GM12878 (cell line): ENCODE results near the gene PHLPP1. TPM values are rescaled to one million over a fixed set of nuclear protein-coding genes. Genes with fewer than 3 reads are reported as not detected.

Experiments
- ATAC-seq: fragments of 200-7000 bp; cut with Tn5 transposase; 3 replicates; pipeline ENCODE4 v1.9.1; 2020; ENCODE audit warnings: mild to moderate bottlenecking, moderate library complexity
- BruUV-seq: library from RNA; stranded (reverse); fragments of 400-500 nt; replicated peaks from 2 replicates; lab custom pipeline; 2021; lab: Mats Ljungman, UMichigan
- CTCF ChIA-PET: fragments of 300-600 bp; sonication (Branson Sonifier 250); formaldehyde crosslinking; extraction: SDS; loops from one replicate; lab custom pipeline; 2021; ENCODE audit warnings: inconsistent platforms; lab: Yijun Ruan, JAX
- POLR2A ChIA-PET: fragments of 350-600 bp; formaldehyde crosslinking; extraction: SDS; loops from one replicate; lab custom pipeline; 2021; ENCODE audit warnings: inconsistent platforms; lab: Charles Lee
- RAD21 ChIA-PET: fragments of 300-600 bp; sonication (Branson Sonifier 250); formaldehyde crosslinking; loops from one replicate; lab custom pipeline; 2023; ENCODE audit warnings: antibody characterized with exemption; ENCODE audit not compliant: unreplicated experiment; lab: Charles Lee
- SMC1A ChIA-PET: fragments of 300-600 bp; sonication (Branson Sonifier 250); formaldehyde crosslinking; loops from one replicate; lab custom pipeline; 2023; ENCODE audit not compliant: unreplicated experiment, uncharacterized antibody; lab: Charles Lee
- DNase-seq: peaks from one replicate; pipeline ENCODE4 v3.0.0-alpha.2; 2011; ENCODE audit warnings: low read depth, low spot score
- FAIRE-seq: peaks from 3 replicates; lab custom pipeline; 2011; peaks lifted over from hg19 to GRCh38; lab: Jason Lieb, UNC
- H2AFZ ChIP-seq: 2 replicates; pipeline ENCODE4 v1.6.0; 2011; ENCODE audit warnings: low read depth, low read length, control low read depth; ENCODE audit not compliant: control insufficient read depth
- H3K27ac ChIP-seq: 2 replicates; pipeline ENCODE4 v1.5.1; 2011; ENCODE audit warnings: control low read depth; ENCODE audit not compliant: control insufficient read depth, insufficient read depth
- H3K27me3 ChIP-seq, 2 experiments: replicated peaks in 1 of 2; 2 replicates each; pipeline versions ENCODE4 v1.6.0 to v1.6.1; 2011; ENCODE audit warnings: low read length in 1 of 2; ENCODE audit not compliant: control insufficient read depth in 2 of 2, insufficient read depth in 2 of 2
- H3K36me3 ChIP-seq, 2 experiments: 2 replicates each; pipeline ENCODE4 v1.5.1; 2011; ENCODE audit warnings: low read length in 1 of 2; ENCODE audit not compliant: control insufficient read depth in 2 of 2, insufficient read depth in 2 of 2
- H3K4me1 ChIP-seq: 2 replicates; pipeline ENCODE4 v1.6.1; 2011; ENCODE audit warnings: mild to moderate bottlenecking, low read length, moderate library complexity, mixed read lengths; ENCODE audit not compliant: control insufficient read depth, insufficient read depth
- H3K4me2 ChIP-seq: 2 replicates; pipeline ENCODE4 v1.6.0; 2011; ENCODE audit warnings: control low read depth; ENCODE audit not compliant: control insufficient read depth, insufficient read depth
- H3K4me3 ChIP-seq: fragments of 200-600 bp; sonication (generic); 2 replicates; pipeline ENCODE4 v1.5.1; 2016
- H3K79me2 ChIP-seq: 2 replicates; pipeline ENCODE4 v1.6.0; 2011; ENCODE audit warnings: low read length; ENCODE audit not compliant: control insufficient read depth, insufficient read depth
- H3K9ac ChIP-seq: 2 replicates; pipeline ENCODE4 v1.8.0; 2011; ENCODE audit warnings: low read length, control low read depth, mixed read lengths; ENCODE audit not compliant: control insufficient read depth, insufficient read depth
- H3K9me3 ChIP-seq: replicated peaks from 3 replicates; pipeline ENCODE4 v1.5.1; 2011; ENCODE audit warnings: mild to moderate bottlenecking, low read length; ENCODE audit not compliant: control insufficient read depth, insufficient read depth
- H4K20me1 ChIP-seq: 2 replicates; pipeline ENCODE4 v1.6.0; 2011; ENCODE audit not compliant: control insufficient read depth, insufficient read depth
- BCL3 ChIP-seq: IDR thresholded peaks from 2 replicates; pipeline ENCODE4 v1.6.1; 2011; ENCODE audit warnings: borderline replicate concordance, low read depth, mild to moderate bottlenecking, moderate library complexity, low read length; ENCODE audit not compliant: insufficient read depth, poor library complexity, severe bottlenecking
- BRCA1 ChIP-seq: IDR thresholded peaks from 2 replicates; pipeline ENCODE4 v1.6.1; 2011; ENCODE audit warnings: low read depth, low read length, improper control_type of control experiment
- CEBPZ ChIP-seq: fragments of 150-350 bp; IDR thresholded peaks from 2 replicates; pipeline ENCODE4 v1.6.1; 2016; ENCODE audit warnings: low read depth, low read length
- KDM1A ChIP-seq: fragments of 200-600 bp; sonication (generic); IDR thresholded peaks from 2 replicates; pipeline ENCODE4 v1.6.1; 2016; ENCODE audit warnings: borderline replicate concordance
- KLF5 ChIP-seq: fragments of 450-650 bp; IDR thresholded peaks from 2 replicates; pipeline ENCODE4 v1.6.1; 2014; ENCODE audit warnings: mild to moderate bottlenecking; ENCODE audit not compliant: partially characterized antibody
- PBX3 ChIP-seq: IDR thresholded peaks from 2 replicates; pipeline ENCODE4 v1.6.1; 2011; ENCODE audit warnings: mild to moderate bottlenecking, low read depth, low read length, moderate library complexity; ENCODE audit not compliant: insufficient replicate concordance
- SMAD5 ChIP-seq: IDR thresholded peaks from 2 replicates; pipeline ENCODE4 v1.6.1; 2016; ENCODE audit warnings: antibody characterized with exemption, low read depth
- ZNF687 ChIP-seq: fragments of 450-650 bp; IDR thresholded peaks from 2 replicates; pipeline ENCODE4 v1.6.1; 2017; ENCODE audit warnings: mild to moderate bottlenecking, moderate library complexity
- WGBS: methylation state at CpG from one replicate; pipeline ENCODE4 v1.1.6; 2016; ENCODE audit warnings: low lambda C conversion rate; ENCODE audit not compliant: insufficient replicate concordance, insufficient coverage; ENCODE audit errors: missing lambda C conversion rate; 5-methylcytosine and 5-hydroxymethylcytosine counted together
- in situ Hi-C: fragments of 300-500 bp; cut with MboI; formaldehyde crosslinking; loops from 9 replicates; pipeline ENCODE4 v1.14.3; 2018; ENCODE audit warnings: mixed read lengths
- intact Hi-C: fragments of 100-400 bp; cut with micrococcal nuclease; formaldehyde crosslinking; loops from one replicate; pipeline ENCODE4 v1.14.2; 2022; ENCODE audit not compliant: unreplicated experiment
- polyA plus RNA-seq, 11 experiments: library from polyadenylated mRNA; depleted of rRNA in 4 of 11; unstranded in 6 of 11; stranded (reverse) in 5 of 11; fragments of >200 nt; fragmentation: Nextera tagmentation in 4 of 11; fragmentation: Illumina TruSeq in 1 of 11; extraction: Ambion mirVana in 4 of 11; extraction: Trizol in 1 of 11; gene quantifications; 1 replicate in 1 of 11; 2 replicates in 10 of 11; pipeline versions ENCODE4 v1.2.1 to v1.2.3, GENCODE V29; 2011 to 2016; ENCODE audit warnings: inconsistent platforms in 2 of 11, missing spikeins in 2 of 11, low read depth in 1 of 11
- total RNA-seq, 4 experiments: library from RNA; depleted of rRNA in 3 of 4; stranded (reverse); fragments of >200 nt in 3 of 4; fragmentation: Illumina TruSeq in 1 of 4; extraction: Trizol in 1 of 4; gene quantifications; 2 replicates each; pipeline versions ENCODE4 v1.2.1 to v1.2.3, GENCODE V29; 2013 to 2021

The PHLPP1 gene
- total and polyA plus RNA-seq, 10 of the 15 experiments (the other 5 are each of a cell fraction or from before 2014, with no cell fraction given): 0.42 to 7.0 (median 1.9) TPM

GRCh38 chr18:62948788-62949187 lies 233.4 kb downstream of the PHLPP1 start (continued):
- TF ChIP-seq ZNF687: no peak
- TF ChIP-seq KLF5: no peak

GRCh38 chr18:62950246-62950645 lies 234.9 kb downstream of the PHLPP1 start:
- no peaks in the 10 kb centered on the region for H3K27me3 ChIP-seq
- in situ Hi-C loops: loop anchor here (10.0 kb wide), 1 partner anchor 235 kb away; the partner anchor contains the start of gene PHLPP1
- BruUV-seq: no TSS peak
- no peak for DNase-seq
- ChIA-PET CTCF (interaction anchor here (2.7 kb wide), 1 partner anchor 8 kb away, joined by 20 read pairs; no protein-coding TSS in a partner anchor), SMC1A (interaction anchor here (0.6 kb wide), 1 partner anchor 303 kb away, joined by 3 read pairs; no protein-coding TSS in a partner anchor), POLR2A (interaction anchor here (0.6 kb wide), 1 partner anchor 54 kb away, joined by 3 read pairs; no protein-coding TSS in a partner anchor)
- no peak overlapping the region for H3K4me3 ChIP-seq
- no peaks in the 10 kb centered on the region for H4K20me1 ChIP-seq
- H3K4me2 ChIP-seq: no peak overlapping the region
- TF ChIP-seq BRCA1: no peak
- no peak for TF ChIP-seq PBX3
- no peak for TF ChIP-seq KDM1A
- no peak for TF ChIP-seq CEBPZ
- no peak for TF ChIP-seq BCL3
- no peak for TF ChIP-seq SMAD5
- TF ChIP-seq, all 136 proteins: peak for 0
- 43% methylated on average over 1 of the region's 1 CpG for WGBS
- RAD21 ChIA-PET: interaction anchor here (0.6 to 1.5 kb wide), 2 partner anchors 8 to 235 kb away, joined by 3 to 4 read pairs; partner anchors contain the start of gene PHLPP1
- no peak overlapping the region for H2AFZ ChIP-seq
- ATAC-seq (no peak), FAIRE-seq (no peak)
- no peaks in the 10 kb centered on the region for H3K9me3 ChIP-seq
- H3K9ac ChIP-seq: no peak overlapping the region
- intact Hi-C loops: loop anchor here (10.0 kb wide), 1 partner anchor 365 kb away; no protein-coding TSS in a partner anchor
- H3K79me2 ChIP-seq: no peaks in the 10 kb centered on the region
- no peaks in the 10 kb centered on the region; a peak in 1 of 4 replicates for H3K36me3 ChIP-seq
- no peak overlapping the region for H3K27ac ChIP-seq
- H3K4me1 ChIP-seq: no peaks in the 10 kb centered on the region
